ENCODE measurements around the gene CTIF.

CTIF gene

GRCh38 chr18:48877941-48878340 lies 339.1 kb downstream of the CTIF start:
- no peak for DNase-seq

GRCh38 chr18:48878471-48878870 lies 339.6 kb downstream of the CTIF start:
- DNase-seq = no peak

- DNase-seq = no peak
Measured at GRCh38 chr18:48879008-48879431, 340.2 kb downstream of the CTIF start.

GRCh38 chr18:48880931-48881330 lies 342.1 kb downstream of the CTIF start:
- no peak for DNase-seq

GRCh38 chr18:48882379-48882778 lies 343.5 kb downstream of the CTIF start:
- no peak for DNase-seq

GRCh38 chr18:48884306-48884705 lies 345.5 kb downstream of the CTIF start:
- DNase-seq = no peak

- no peak for DNase-seq
Measured at GRCh38 chr18:48884771-48885170, 345.9 kb downstream of the CTIF start.

GRCh38 chr18:48885266-48885923 lies 346.6 kb downstream of the CTIF start:
- no peak for DNase-seq

- DNase-seq = no peak
Measured at GRCh38 chr18:48885924-48886400, 347.1 kb downstream of the CTIF start.

GRCh38 chr18:48886520-48887293 lies 347.9 kb downstream of the CTIF start:
- DNase-seq = no peak

GRCh38 chr18:48887294-48887904 lies 348.6 kb downstream of the CTIF start:
- DNase-seq = no peak

GRCh38 chr18:48887905-48888772 lies 349.3 kb downstream of the CTIF start:
- no peak for DNase-seq

GRCh38 chr18:48888773-48889080 lies 349.9 kb downstream of the CTIF start:
- DNase-seq = no peak

GRCh38 chr18:48889115-48889941 lies 350.5 kb downstream of the CTIF start:
- DNase-seq = no peak

- no peak for DNase-seq
Measured at GRCh38 chr18:48889981-48890762, 351.3 kb downstream of the CTIF start.

GRCh38 chr18:48891721-48892120 lies 352.9 kb downstream of the CTIF start:
- no peak for DNase-seq

GRCh38 chr18:48892146-48892855 lies 353.5 kb downstream of the CTIF start:
- DNase-seq = no peak

- no peak for DNase-seq
Measured at GRCh38 chr18:48893061-48893607, 354.3 kb downstream of the CTIF start.

GRCh38 chr18:48893608-48894600 lies 355.1 kb downstream of the CTIF start:
- DNase-seq = no peak

All from CD4-positive, alpha-beta T cell treated with Interleukin-1 beta for 1 hour (primary cell).